T-helper 1 cell treated with Interleukin-12 subunit alpha and Interleukin-12 subunit beta and Interleukin-4 antibody, amounts not matched to agents 30 μg/mL and 1 μg/mL, for 36 hours (primary cell): Measurements from ENCODE around the gene OAF.
A peak's percentile ranks its signal among the peaks of the same experiment; 100 is the strongest.

Experiments
- H3K27ac Mint-ChIP-seq: one replicate; pipeline ENCODE4 v1.8.0; 2021; ENCODE audit warnings: mild to moderate bottlenecking, mixed read lengths
- H3K27me3 Mint-ChIP-seq: one replicate; pipeline ENCODE4 v1.8.0; 2021; ENCODE audit warnings: low read depth, mixed read lengths
- H3K36me3 Mint-ChIP-seq: one replicate; pipeline ENCODE4 v1.8.0; 2021; ENCODE audit warnings: low read depth, mixed read lengths
- H3K4me1 Mint-ChIP-seq: one replicate; pipeline ENCODE4 v1.8.0; 2021; ENCODE audit warnings: low read depth, mixed read lengths
- H3K4me3 Mint-ChIP-seq: one replicate; pipeline ENCODE4 v1.8.0; 2021; ENCODE audit warnings: mild to moderate bottlenecking, moderate library complexity, mixed read lengths
- H3K9me3 Mint-ChIP-seq: one replicate; pipeline ENCODE4 v1.8.0; 2021; ENCODE audit warnings: mixed read lengths

Gene OAF

DNA sequence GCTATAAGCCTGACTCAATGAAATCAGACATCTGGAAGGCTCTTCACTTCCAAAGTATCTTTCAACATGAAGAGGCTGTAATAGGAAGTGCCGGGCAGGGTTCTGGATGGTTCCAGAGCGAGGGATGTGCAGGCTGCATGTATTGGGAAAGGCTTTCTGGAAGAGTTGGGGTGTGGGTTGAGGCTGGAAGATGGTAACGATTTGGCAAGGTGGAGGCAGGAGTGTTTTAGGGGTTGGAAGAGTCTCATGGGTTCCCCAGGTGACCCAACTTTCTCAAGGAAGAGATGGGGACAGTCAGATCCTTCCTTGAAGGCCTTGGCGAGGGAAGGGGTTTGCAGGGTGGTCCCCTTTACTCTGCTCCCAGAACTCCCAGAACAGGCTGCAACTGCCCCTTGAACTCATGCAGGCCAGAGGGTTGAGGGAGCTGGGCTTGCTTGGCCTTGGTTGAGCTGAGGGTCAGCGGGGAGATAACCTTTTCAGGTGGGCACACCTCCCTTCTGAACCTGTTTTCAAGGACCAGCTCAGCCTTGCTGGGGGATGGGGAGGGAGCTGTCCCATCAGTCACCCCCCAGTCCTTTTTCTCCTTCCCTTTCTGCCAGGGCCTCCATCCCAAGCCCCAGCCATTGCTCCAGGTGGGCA is 19.7 kb downstream of the OAF start:
- Mint-ChIP-seq H3K27ac (no peak overlapping the region), H3K36me3 (no peaks in the 10 kb centered on the region), H3K4me1 (peaks cover 7% of the 10 kb centered on the region), H3K27me3 (peaks cover 31% of the 10 kb centered on the region), H3K4me3 (no peak overlapping the region), H3K9me3 (no peaks in the 10 kb centered on the region)

DNA sequence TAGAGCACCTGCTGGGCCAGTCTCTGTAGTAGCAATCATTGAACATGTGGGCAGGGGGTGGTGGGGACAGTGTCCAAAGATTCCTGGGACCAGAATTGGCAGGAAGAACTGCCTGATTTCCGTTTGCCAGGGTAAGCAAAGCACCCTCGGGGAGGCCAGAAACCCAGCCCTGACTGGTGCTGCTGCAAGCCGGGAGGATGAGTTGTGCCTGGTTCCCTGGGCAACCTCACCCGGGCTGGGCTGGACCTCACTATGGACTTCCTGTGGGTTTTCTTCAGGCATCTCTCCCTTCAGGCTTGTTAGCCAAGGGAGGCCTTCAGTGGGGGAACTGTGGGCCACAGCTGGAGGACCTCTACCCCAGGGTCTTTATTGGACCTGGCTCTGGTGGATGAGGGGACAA is 21.1 kb downstream of the OAF start:
- Mint-ChIP-seq H3K4me1 (peaks cover 14% of the 10 kb centered on the region), H3K4me3 (no peak overlapping the region), H3K27me3 (peaks cover 43% of the 10 kb centered on the region), H3K36me3 (no peaks in the 10 kb centered on the region), H3K9me3 (no peaks in the 10 kb centered on the region), H3K27ac (no peak overlapping the region)

DNA sequence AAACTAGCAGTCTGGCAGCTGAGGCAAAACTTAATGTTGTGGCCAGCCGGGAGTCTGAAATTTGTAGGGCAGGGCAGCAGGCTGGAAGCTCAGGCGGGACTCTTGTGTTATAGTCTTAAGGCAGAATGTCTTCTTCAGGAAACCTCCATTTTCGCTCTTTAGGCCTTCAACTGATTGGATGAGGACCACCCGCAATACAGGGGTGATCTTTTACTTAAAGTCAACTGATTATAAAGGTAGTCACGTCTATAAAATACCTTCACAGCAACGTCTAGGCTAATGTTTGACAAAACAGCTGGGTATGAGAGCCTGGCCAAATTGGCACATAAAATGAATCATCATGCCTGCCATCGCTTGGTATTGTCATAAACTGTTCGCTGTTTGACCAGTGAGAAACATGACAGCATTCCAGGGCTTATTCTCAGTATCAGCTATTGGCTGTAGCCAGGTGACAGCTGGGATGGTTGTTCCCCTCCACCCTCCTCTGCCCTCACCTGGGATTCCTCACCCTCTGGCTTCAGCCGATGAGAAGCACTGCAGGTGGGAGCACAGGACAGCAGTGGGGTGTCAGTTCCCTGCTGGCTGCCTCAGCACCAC is 22.5 kb downstream of the OAF start:
- Mint-ChIP-seq H3K4me3 (no peak overlapping the region), H3K27ac (no peak overlapping the region), H3K36me3 (no peaks in the 10 kb centered on the region), H3K27me3 (peaks cover 55% of the 10 kb centered on the region), H3K9me3 (no peaks in the 10 kb centered on the region), H3K4me1 (peaks cover 13% of the 10 kb centered on the region)

DNA sequence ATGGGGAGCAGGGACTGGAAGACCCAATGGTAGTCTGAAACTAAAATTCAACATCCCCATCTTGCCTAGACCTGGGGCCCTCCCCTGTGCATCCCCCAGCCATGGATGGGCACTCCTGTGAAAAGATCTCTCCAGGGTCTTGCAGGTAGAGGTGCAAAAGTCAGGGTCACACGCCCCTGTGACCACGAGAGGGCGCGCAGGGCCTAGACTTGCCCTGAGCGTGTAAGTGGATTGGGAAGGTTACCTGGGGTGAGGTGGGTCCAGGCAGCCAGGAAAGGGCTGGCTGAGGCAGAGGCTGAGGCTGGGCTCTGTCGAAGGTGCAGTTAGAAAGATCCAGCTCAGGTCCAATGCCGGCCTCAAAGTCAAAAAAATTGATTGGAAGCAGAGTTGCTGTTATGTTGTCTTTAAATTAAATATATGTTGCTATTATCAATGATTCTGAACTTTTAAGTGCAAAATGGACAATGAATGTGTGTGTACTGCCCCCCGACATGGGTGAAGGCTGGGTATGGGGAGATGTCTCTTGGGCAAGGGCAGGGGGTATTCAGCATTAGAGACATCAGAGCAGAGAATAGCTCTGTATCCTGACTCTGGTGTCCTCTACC is 24.3 kb downstream of the OAF start:
- Mint-ChIP-seq H3K36me3 (peaks cover 1% of the 10 kb centered on the region), H3K27ac (no peak overlapping the region), H3K4me1 (peaks cover 13% of the 10 kb centered on the region), H3K9me3 (no peaks in the 10 kb centered on the region), H3K27me3 (peaks cover 61% of the 10 kb centered on the region), H3K4me3 (no peak overlapping the region)

DNA sequence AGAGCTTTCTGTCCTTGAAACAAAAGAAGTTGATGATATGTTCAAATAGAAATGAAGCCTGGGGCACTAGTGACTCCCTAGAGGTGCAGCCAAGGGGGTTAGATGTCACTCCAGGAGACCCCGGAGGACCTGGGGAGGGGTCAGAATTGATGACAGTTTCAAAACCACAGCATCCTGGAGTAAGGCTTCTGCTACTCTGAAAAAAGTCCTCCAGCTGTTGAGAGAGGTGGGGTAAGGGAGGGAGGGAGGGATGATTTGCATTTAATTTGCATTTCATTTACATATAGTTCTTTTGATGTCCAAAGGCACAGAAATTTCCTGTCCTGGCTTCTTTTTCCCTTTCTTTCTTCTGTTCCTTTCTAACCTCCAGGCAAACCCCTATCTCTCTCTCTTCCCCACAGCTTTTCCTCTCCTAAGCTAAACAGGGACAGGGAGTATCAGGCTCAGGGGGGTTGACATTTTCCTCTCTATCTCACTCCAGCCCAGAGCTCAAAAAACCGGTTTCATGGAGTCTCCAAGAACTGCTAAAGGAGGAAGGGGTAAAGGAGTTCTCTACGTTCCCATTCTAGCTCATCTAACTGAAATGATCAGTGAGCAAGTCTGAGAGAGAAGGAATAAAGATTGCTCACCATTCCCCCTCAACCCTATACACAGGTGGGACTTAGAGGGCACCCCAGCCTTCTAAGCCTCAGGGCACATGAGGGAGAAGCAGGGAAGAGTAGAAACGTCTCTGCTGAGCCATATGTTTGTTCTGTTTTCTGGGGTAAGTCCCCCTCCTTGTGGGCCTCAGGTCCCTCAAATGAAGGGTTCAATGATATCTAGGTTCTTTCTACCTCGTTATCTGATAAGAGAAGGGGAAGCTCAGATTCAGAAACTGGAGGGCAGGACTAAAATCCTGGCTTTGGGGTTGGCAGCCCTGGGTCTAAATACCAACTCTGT is 25.6 kb downstream of the OAF start:
- no peak overlapping the region for H3K27ac Mint-ChIP-seq
- no peaks in the 10 kb centered on the region for H3K9me3 Mint-ChIP-seq
- peaks cover 4% of the 10 kb centered on the region for H3K36me3 Mint-ChIP-seq
- H3K27me3 Mint-ChIP-seq: peaks cover 75% of the 10 kb centered on the region
- peaks cover 18% of the 10 kb centered on the region for H3K4me1 Mint-ChIP-seq
- no peak overlapping the region for H3K4me3 Mint-ChIP-seq

DNA sequence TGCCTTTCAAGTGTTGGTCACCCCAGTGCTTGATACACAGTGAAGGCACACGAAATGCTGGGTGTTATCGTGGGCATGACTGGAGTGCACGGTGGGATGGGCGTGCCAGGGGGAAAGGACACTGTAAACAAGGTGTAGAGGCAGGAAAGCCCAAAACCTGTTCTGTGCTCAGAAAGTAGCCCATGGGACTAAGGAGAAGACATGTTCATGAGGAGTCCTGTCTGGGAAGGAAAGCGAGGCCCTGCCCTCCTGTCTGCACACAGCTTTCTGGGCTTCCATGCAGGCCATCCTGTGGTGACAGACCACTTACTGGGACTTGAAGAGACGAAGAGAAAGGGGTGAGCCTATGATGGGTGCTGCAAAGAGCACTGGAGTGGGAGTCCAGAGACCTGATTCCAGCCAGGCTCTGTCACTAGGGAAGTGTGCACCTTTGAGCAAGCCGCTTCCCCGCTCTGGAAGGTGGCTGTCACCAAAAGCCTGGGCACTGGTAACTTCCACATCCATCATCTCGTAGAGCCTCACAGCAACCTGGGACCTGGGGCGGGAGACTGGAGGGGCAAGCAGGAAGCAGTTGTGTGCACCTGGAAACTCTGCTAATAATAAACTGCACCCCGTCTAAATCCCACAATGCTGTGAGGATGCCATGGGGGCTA is 28.3 kb downstream of the OAF start:
- peaks cover 21% of the 10 kb centered on the region for H3K4me1 Mint-ChIP-seq
- peaks cover 4% of the 10 kb centered on the region for H3K36me3 Mint-ChIP-seq
- H3K27me3 Mint-ChIP-seq: peaks cover 87% of the 10 kb centered on the region
- H3K9me3 Mint-ChIP-seq: no peaks in the 10 kb centered on the region
- no peak overlapping the region for H3K4me3 Mint-ChIP-seq
- no peak overlapping the region for H3K27ac Mint-ChIP-seq

DNA sequence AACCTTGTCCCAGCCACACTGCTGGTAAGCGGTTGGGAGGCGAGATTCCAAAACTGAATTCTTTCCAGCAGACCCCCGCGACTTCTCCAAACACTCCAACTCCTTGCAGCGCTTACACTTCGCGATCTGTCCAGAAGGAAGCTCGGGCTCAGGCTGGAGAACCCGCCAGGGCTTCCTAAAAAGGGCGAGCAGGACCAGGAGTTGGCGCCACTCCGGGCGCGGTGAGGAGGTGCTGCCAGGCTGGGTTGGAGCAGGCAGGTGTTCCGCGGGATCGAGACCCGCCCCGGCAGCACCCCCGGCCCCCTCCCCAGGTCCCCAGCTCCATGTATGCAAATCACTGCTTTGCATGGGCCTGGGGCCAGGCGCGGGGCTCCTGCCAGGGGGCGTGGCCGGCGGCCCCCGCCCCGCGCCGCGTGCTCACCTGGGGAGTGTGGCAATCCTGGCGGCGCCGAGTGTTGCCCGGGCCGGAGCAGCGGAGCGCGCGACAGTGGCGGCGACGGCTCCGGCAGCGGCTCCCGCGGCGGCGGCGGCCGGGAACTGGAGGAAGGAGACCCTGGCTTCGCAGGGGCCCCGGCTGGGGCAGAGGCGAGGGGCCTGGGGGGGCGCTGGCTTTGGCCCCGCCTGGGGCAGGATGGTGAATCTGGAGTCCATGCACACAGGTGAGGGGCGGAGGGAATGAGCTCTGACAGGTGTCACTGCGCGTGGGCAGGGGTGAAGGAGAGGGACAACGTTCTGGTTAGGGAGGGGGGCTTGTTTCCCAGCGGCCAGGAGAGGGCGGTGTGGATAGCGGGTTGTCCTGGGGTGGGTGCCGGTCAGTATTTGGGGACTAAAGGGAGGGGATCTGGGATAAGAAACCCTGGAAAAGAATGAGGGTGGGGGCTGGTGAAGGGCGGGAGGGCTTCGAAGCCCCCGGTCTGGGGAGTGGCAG is 29.1 kb downstream of the OAF start, which contains the start of gene POU2F3:
Gene POU2F3 (plus strand): TSS at position 428 of the 928 bp plus-strand sequence. CDS start 204 bp downstream, at position 632.
- Mint-ChIP-seq H3K27ac (no peak within 1 kb of the TSS), H3K9me3 (no peaks in the 10 kb centered on the region), H3K4me3 (peak within 1 kb of the TSS; percentile 31), H3K36me3 (peaks cover 4% of the 10 kb centered on the region), H3K27me3 (peaks cover 87% of the 10 kb centered on the region), H3K4me1 (peaks cover 30% of the 10 kb centered on the region)

DNA sequence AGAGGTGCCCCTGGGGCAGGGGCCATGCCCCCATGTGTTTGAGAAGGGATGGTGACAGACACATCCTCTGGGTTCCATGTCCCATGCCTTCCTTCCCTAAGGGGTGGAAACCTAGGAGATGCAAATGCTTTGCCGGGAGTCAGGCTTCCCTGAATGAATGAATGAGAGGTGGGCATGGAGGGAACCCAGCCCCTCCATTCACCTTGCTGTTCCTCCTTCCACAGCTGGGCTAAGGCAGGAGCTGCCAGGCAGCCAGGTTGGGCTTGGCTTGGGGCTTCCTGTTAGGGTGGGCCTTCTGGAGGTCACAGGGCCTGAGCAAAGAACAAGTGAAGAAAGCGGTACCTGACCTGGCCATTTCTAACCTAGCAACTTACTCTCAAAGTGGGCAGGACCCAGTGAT is 30.0 kb downstream of the OAF start:
- H3K9me3 Mint-ChIP-seq: no peaks in the 10 kb centered on the region
- H3K27ac Mint-ChIP-seq: no peak overlapping the region
- peaks cover 30% of the 10 kb centered on the region for H3K4me1 Mint-ChIP-seq
- H3K27me3 Mint-ChIP-seq: peaks cover 85% of the 10 kb centered on the region
- peaks cover 4% of the 10 kb centered on the region for H3K36me3 Mint-ChIP-seq
- no peak overlapping the region for H3K4me3 Mint-ChIP-seq

DNA sequence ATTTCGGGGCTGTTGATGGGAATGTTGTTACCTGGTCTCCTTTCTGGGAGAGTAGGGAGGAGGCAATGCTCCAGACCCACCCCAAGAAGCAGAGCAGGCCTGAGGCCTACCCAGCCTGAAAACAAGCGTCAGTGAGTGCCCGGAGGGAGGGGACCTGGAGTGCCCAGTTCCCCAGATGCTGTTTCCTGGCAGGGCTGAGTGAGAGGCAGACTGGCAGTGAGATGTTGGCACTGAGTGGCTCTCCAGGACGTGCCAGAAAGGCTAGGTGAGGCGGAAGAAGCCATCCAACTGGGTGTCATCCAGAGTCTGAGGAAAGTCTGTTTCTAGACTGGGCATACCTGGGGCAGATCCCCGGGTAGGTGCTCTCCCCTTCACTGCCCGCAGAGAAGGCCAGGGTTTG is 30.4 kb downstream of the OAF start:
- H3K27ac Mint-ChIP-seq: no peak overlapping the region
- H3K4me3 Mint-ChIP-seq: no peak overlapping the region
- peaks cover 30% of the 10 kb centered on the region for H3K4me1 Mint-ChIP-seq
- no peaks in the 10 kb centered on the region for H3K9me3 Mint-ChIP-seq
- peaks cover 85% of the 10 kb centered on the region for H3K27me3 Mint-ChIP-seq
- peaks cover 4% of the 10 kb centered on the region for H3K36me3 Mint-ChIP-seq

DNA sequence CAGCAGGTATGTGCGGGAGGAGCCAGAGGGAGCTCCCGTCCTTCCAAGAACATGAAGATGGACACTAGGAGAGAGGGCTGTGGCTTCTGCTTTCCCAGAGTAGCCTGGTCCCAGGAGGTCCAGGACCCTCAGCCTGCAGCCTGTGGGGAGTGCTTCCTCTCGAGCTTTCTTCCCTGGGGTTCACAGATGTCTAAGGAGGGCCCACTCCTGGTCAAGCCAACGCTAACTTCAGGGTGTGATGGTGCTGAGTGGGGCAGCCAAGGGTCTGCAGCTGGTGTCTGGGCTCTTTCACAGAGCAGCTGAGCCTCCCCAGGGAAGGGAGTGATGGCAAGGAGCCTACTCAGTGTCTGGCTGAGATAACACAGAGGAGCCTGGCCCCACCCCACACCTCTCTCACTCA is 32.4 kb downstream of the OAF start:
- peaks cover 77% of the 10 kb centered on the region for H3K27me3 Mint-ChIP-seq
- no peak overlapping the region for H3K4me3 Mint-ChIP-seq
- H3K9me3 Mint-ChIP-seq: no peaks in the 10 kb centered on the region
- H3K4me1 Mint-ChIP-seq: peaks cover 44% of the 10 kb centered on the region
- no peak overlapping the region for H3K27ac Mint-ChIP-seq
- peaks cover 4% of the 10 kb centered on the region for H3K36me3 Mint-ChIP-seq

DNA sequence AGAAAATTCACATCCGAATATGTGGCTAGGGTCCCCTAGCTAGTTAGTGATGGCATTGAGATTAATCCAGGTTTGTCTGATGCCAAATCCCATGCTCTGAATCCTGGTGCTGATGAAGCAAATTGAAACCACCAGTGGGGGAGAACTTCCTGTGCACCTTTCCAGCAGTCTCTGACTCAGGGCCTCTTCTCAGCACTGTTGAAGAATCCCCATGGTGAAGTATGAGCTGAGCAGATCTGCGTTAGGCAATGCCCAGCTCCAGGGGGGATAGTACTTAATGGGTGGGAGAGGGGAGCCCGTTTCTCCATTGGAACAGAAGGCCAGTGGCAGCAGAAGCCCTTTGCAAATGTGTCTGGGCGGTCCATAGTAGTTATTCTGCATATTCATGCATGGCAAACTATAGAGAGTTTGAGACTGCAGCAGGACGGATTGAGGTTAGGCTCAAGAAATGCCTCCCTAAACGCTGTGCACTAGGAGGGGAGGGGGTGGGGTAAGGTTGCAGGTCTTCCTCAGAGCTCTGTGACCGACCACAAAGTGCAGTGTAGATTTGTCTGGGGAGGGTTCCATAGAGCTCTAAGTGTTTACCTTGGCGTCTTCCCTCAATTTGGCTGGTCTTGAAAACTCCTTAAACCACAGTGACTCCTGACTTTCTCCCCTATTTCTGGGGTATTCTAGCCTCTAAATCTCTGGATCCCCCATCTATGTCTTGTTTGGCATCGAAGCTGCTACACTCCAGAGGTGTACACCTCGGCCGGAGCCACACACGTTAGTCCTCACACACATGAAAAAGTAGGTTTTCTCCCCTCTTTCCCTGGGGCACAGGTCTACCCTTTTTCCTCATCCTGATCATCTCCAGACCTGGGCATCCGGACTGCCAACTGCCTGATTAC is 33.9 kb downstream of the OAF start:
- peak overlapping the region; percentile 72 for H3K27ac Mint-ChIP-seq
- H3K4me3 Mint-ChIP-seq: peak overlapping the region; percentile 62
- H3K36me3 Mint-ChIP-seq: peaks cover 3% of the 10 kb centered on the region
- peaks cover 64% of the 10 kb centered on the region for H3K27me3 Mint-ChIP-seq
- H3K4me1 Mint-ChIP-seq: peaks cover 58% of the 10 kb centered on the region
- no peaks in the 10 kb centered on the region for H3K9me3 Mint-ChIP-seq

DNA sequence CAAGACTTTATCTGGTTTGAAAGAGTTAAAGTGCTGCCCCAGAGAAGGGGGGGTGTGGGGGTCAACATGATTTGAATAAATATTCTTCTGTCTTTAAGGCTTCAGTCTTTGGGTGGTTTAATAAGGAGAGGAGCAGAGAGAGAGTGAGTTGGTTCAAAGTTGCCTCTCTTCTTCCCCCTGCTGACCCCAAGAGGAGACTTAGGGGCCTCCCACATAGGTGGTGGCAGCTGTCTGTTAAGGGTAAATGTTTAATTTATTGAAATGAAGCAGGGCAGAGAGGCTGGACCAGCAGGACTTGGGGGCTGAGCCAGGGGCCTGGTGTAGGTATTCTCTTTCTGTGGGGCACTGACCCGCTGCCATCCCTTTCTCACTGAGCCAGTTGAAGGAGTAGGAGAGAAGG is 34.6 kb downstream of the OAF start:
- Mint-ChIP-seq H3K4me1 (peaks cover 61% of the 10 kb centered on the region), H3K27me3 (peaks cover 66% of the 10 kb centered on the region), H3K36me3 (peaks cover 3% of the 10 kb centered on the region), H3K9me3 (no peaks in the 10 kb centered on the region), H3K27ac (peak overlapping the region; percentile 72), H3K4me3 (no peak overlapping the region)
